ENCODE measurements around the gene CRAMP1.
"Not testable (repeated sequence)": the region's sequence is repeated elsewhere in the genome, so short reads cannot be mapped to it uniquely, and the experiment has no call there.

The CRAMP1 gene

GRCh38 chr16:1708083-1708767, 96.1 kb downstream of the CRAMP1 start:
- DNase-seq: no peak

- DNase-seq: peak in 3 of 51 donors; percentile 11 to 39 (median 14)
Measured at GRCh38 chr16:1708768-1709180, 96.6 kb downstream of the CRAMP1 start.

GRCh38 chr16:1709356-1709755, 97.2 kb downstream of the CRAMP1 start:
- DNase-seq: no peak

- no peak for DNase-seq
Measured at GRCh38 chr16:1710811-1711507, 98.8 kb downstream of the CRAMP1 start.

- DNase-seq: peak in 1 of 51 donors; percentile 20
Measured at GRCh38 chr16:1712791-1713261, 100.7 kb downstream of the CRAMP1 start.

- DNase-seq: no peak
Measured at GRCh38 chr16:1713331-1713730, 101.2 kb downstream of the CRAMP1 start.

- DNase-seq: peak in 14 of 51 donors; percentile 7 to 36 (median 26)
Measured at GRCh38 chr16:1713933-1714332, 101.8 kb downstream of the CRAMP1 start.

- no peak for DNase-seq
Measured at GRCh38 chr16:1715220-1715619, 103.1 kb downstream of the CRAMP1 start.

GRCh38 chr16:1718236-1718635, 106.1 kb downstream of the CRAMP1 start:
- DNase-seq: not testable (repeated sequence)

- DNase-seq: not testable (repeated sequence)
Measured at GRCh38 chr16:1719559-1720229, 107.5 kb downstream of the CRAMP1 start.

GRCh38 chr16:1721372-1721771, 109.2 kb downstream of the CRAMP1 start:
- DNase-seq: no peak

GRCh38 chr16:1723450-1724147, 111.4 kb downstream of the CRAMP1 start:
- peak in 15 of 51 donors; percentile 14 to 57 (median 35) for DNase-seq

- no peak for DNase-seq
Measured at GRCh38 chr16:1724491-1724890, 112.3 kb downstream of the CRAMP1 start.

GRCh38 chr16:1726661-1727502, 114.7 kb downstream of the CRAMP1 start:
- no peak for DNase-seq
